HepG2 (cell line): ENCODE results near the gene GAN. TPM values are rescaled to one million over a fixed set of nuclear protein-coding genes. Genes with fewer than 3 reads are reported as not detected.

Experiments
- ATAC-seq: fragments of 200-7000 bp; cut with Tn5 transposase; 3 replicates; pipeline ENCODE4 v1.9.1; 2020; ENCODE audit warnings: mild to moderate bottlenecking, moderate library complexity
- BruUV-seq: library from RNA; stranded (reverse); fragments of 400-500 nt; replicated peaks from 2 replicates; lab custom pipeline; 2021; lab: Mats Ljungman, UMichigan
- CTCF ChIA-PET: fragments of 300-600 bp; formaldehyde crosslinking; extraction: SDS; loops from one replicate; lab custom pipeline; 2021; ENCODE audit warnings: low total read pairs, inconsistent platforms, low intra/inter-chr PET ratio; lab: Yijun Ruan, JAX
- POLR2A ChIA-PET: fragments of 350-600 bp; sonication (Branson Sonifier 250); formaldehyde crosslinking; loops from one replicate; lab custom pipeline; 2020; ENCODE audit warnings: antibody characterized with exemption, inconsistent platforms; lab: Yijun Ruan, JAX
- DNase-seq: peaks from one replicate; pipeline ENCODE4 v3.0.0-alpha.2; 2015; ENCODE audit warnings: low spot score
- FAIRE-seq: peaks from 3 replicates; lab custom pipeline; 2011; peaks lifted over from hg19 to GRCh38; lab: Jason Lieb, UNC
- H2AFZ ChIP-seq: one replicate; pipeline ENCODE4 v1.6.1; 2011; ENCODE audit warnings: low read length, inconsistent platforms
- H3K27ac ChIP-seq: fragments of 300-600 bp; 3 replicates; pipeline ENCODE4 v1.8.0; 2011; ENCODE audit warnings: mixed run types, mild to moderate bottlenecking, mixed read lengths, low read length, inconsistent platforms; ENCODE audit not compliant: insufficient read depth; ENCODE audit errors: extremely low read length
- H3K27me3 ChIP-seq, 2 experiments: fragments of 200-600 bp in 1 of 2; 2 replicates in 1 of 2; 3 replicates in 1 of 2; pipeline versions ENCODE4 v1.6.0 to v1.8.0; 2011; ENCODE audit warnings: low read length in 2 of 2, mild to moderate bottlenecking in 2 of 2, moderate library complexity in 2 of 2, inconsistent platforms in 1 of 2; ENCODE audit not compliant: insufficient read depth in 2 of 2, control insufficient read depth in 1 of 2
- H3K36me3 ChIP-seq, 2 experiments: fragments of 200-600 bp in 1 of 2; replicated peaks in 1 of 2; 2 replicates in 1 of 2; 3 replicates in 1 of 2; pipeline versions ENCODE4 v1.5.1 to v1.8.0; 2011; ENCODE audit warnings: low read length in 2 of 2, inconsistent platforms in 1 of 2; ENCODE audit not compliant: insufficient read depth in 2 of 2, control insufficient read depth in 1 of 2
- H3K4me1 ChIP-seq: 2 replicates; pipeline ENCODE4 v1.5.1; 2012; ENCODE audit warnings: low read length, inconsistent platforms; ENCODE audit not compliant: insufficient read depth
- H3K4me2 ChIP-seq: 2 replicates; pipeline ENCODE4 v1.6.0; 2011; ENCODE audit warnings: low read depth, low read length, inconsistent platforms
- H3K4me3 ChIP-seq, 3 experiments: fragments of 200-600 bp in 1 of 3; sonication (generic), shearing (Covaris generic) in 1 of 3; replicated peaks in 1 of 3; 2 replicates each; pipeline ENCODE4 v1.5.1; 2011 to 2016; ENCODE audit warnings: low read length in 3 of 3, inconsistent platforms in 2 of 3, low read depth in 2 of 3, mild to moderate bottlenecking in 2 of 3, control low read depth in 1 of 3, mixed read lengths in 1 of 3; ENCODE audit not compliant: insufficient read depth in 1 of 3
- H3K79me2 ChIP-seq: one replicate; pipeline ENCODE4 v1.6.1; 2011; ENCODE audit warnings: low read length, inconsistent platforms; ENCODE audit not compliant: insufficient read depth
- H3K9ac ChIP-seq: 2 replicates; pipeline ENCODE4 v1.6.0; 2011; ENCODE audit warnings: mild to moderate bottlenecking, low read depth, low read length, inconsistent platforms; ENCODE audit not compliant: insufficient read depth
- H3K9me3 ChIP-seq: 2 replicates; pipeline ENCODE4 v1.5.1; 2012; ENCODE audit warnings: mild to moderate bottlenecking, low read length
- H4K20me1 ChIP-seq: 2 replicates; pipeline ENCODE4 v1.6.0; 2011; ENCODE audit warnings: inconsistent platforms, mild to moderate bottlenecking, low read length, moderate library complexity; ENCODE audit not compliant: insufficient read depth
- CAMTA2 ChIP-seq: sonication (generic); formaldehyde crosslinking; IDR thresholded peaks from 2 replicates; pipeline ENCODE4 v1.4.0; 2020; ENCODE audit warnings: mild to moderate bottlenecking, missing genetic modification reagents, borderline replicate concordance
- GATAD1 ChIP-seq: IDR thresholded peaks from 2 replicates; pipeline ENCODE4 v1.6.1; 2016; ENCODE audit warnings: missing genetic modification reagents, missing compliant biosample characterization
- KDM4B ChIP-seq: sonication (generic); formaldehyde crosslinking; IDR thresholded peaks from 2 replicates; pipeline ENCODE4 v1.4.0; 2020; ENCODE audit warnings: missing genetic modification reagents
- KLF9 ChIP-seq: IDR thresholded peaks from 2 replicates; pipeline ENCODE4 v1.6.1; 2016; ENCODE audit warnings: low read depth
- SP140L ChIP-seq: sonication (generic); formaldehyde crosslinking; IDR thresholded peaks from 2 replicates; pipeline ENCODE4 v1.4.0; 2020; ENCODE audit warnings: missing genetic modification reagents, borderline replicate concordance
- ZNF33A ChIP-seq: sonication (generic); formaldehyde crosslinking; IDR thresholded peaks from 2 replicates; pipeline ENCODE4 v1.5.1; 2020; ENCODE audit warnings: missing genetic modification reagents, mild to moderate bottlenecking, moderate library complexity, borderline replicate concordance
- ZNF446 ChIP-seq: sonication (generic); formaldehyde crosslinking; IDR thresholded peaks from 2 replicates; pipeline ENCODE4 v1.5.0; 2020; ENCODE audit warnings: mild to moderate bottlenecking, missing genetic modification reagents
- ZNF484 ChIP-seq: sonication (generic); formaldehyde crosslinking; IDR thresholded peaks from 2 replicates; pipeline ENCODE4 v1.5.1; 2020; ENCODE audit warnings: mild to moderate bottlenecking, low read depth, missing genetic modification reagents, borderline replicate concordance
- ZNF556 ChIP-seq: sonication (generic); formaldehyde crosslinking; IDR thresholded peaks from 2 replicates; pipeline ENCODE4 v1.4.0; 2020; ENCODE audit warnings: mild to moderate bottlenecking, missing genetic modification reagents, borderline replicate concordance
- ZNF563 ChIP-seq: sonication (generic); formaldehyde crosslinking; IDR thresholded peaks from 2 replicates; pipeline ENCODE4 v1.8.0; 2022; ENCODE audit warnings: mild to moderate bottlenecking, moderate library complexity, missing genetic modification reagents
- WGBS: methylation state at CpG from one replicate; pipeline ENCODE4 v1.1.6; 2017; ENCODE audit warnings: low lambda C conversion rate; 5-methylcytosine and 5-hydroxymethylcytosine counted together
- in situ Hi-C: cut with HindIII; loops from 2 replicates; pipeline ENCODE4 v1.10.0; 2017; ENCODE audit warnings: low pct_unique_long_range_greater_than_20kb; ENCODE audit not compliant: extremely low pct_ligation_motif_present
- intact Hi-C: fragments of 100-400 bp; cut with micrococcal nuclease; formaldehyde crosslinking; loops from one replicate; pipeline ENCODE4 v1.10.0; 2022; ENCODE audit not compliant: unreplicated experiment
- polyA plus RNA-seq, 8 experiments: library from polyadenylated mRNA; depleted of rRNA in 3 of 8; stranded (reverse) in 7 of 8; unstranded in 1 of 8; fragments of >200 nt; fragmentation: Illumina TruSeq in 4 of 8; extraction: Trizol in 4 of 8; gene quantifications; 2 replicates each; pipeline versions ENCODE4 v1.2.1 to v1.2.3, GENCODE V29; 2011 to 2016; ENCODE audit warnings: low read depth in 4 of 8, missing spikeins in 1 of 8, mixed read lengths in 1 of 8; ENCODE audit not compliant: insufficient read depth in 1 of 8
- total RNA-seq, 5 experiments: library from RNA; depleted of rRNA; stranded (reverse); fragments of >200 nt; fragmentation: Illumina TruSeq; extraction: Trizol; gene quantifications; 2 replicates each; pipeline ENCODE4 v1.2.3, GENCODE V29; 2016; ENCODE audit warnings: low read depth in 1 of 5
- TF ChIP-seq, protein P1 (sequence below): IDR thresholded peaks from 2 replicates; pipeline ENCODE4 v1.6.1; 2016; ENCODE audit warnings: missing compliant biosample characterization, missing genetic modification reagents, borderline replicate concordance
- TF ChIP-seq, protein P2 (sequence below): sonication (generic); formaldehyde crosslinking; IDR thresholded peaks from 2 replicates; pipeline ENCODE4 v1.4.0; 2020; ENCODE audit warnings: missing genetic modification reagents, borderline replicate concordance
- TF ChIP-seq, protein P3 (sequence below): sonication (generic); formaldehyde crosslinking; IDR thresholded peaks from 2 replicates; pipeline ENCODE4 v1.8.1; 2023; ENCODE audit warnings: missing genetic modification reagents, inconsistent platforms, borderline replicate concordance

Gene GAN
- total and polyA plus RNA-seq, 2 of the 13 experiments (the other 11 are each of a cell fraction or from before 2014, with no cell fraction given): 4.3 to 11.0 TPM

DNA sequence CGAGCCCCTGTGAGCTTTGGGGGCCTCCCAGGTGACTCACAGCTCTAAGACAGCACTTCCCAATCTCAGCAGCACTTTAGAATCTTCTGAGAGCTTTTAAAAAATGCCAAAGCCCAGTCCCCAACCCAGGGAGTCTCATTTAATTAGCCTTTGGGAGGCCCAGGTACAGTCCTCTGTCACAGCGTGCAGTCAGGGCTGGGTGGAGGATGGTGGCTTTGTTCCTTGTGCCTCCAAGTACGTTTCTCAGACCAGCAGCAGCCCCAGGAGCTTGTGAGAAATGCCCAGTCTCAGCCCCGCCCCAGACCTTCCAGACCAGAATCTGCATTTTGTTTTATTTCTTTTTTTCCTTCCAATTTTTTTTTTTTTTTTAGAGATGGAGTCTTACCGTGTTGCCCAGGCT is 102.4 kb downstream of the GAN start:
- intact Hi-C loops: no loop called here

DNA sequence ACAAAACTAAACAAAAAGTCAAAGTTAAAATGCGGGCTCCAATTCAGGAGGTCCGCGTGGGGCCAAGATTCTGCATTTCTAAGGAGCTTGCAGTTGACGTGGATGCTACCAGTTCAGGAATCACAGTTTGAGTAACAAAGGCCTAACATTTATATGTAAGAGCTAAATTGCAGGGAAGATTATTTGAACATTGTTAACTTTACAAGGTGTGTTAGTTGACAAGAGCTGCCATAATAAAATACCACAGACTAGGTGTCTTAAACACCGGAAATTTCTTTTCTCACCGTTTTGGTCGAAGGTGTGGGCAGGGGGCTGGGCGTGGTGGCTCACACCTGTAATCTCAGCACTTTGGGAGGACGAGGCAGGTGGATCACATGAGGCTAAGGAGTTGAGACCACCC is 105.0 kb downstream of the GAN start:
- Histone ChIP-seq H3K9ac (no peak overlapping the region), H4K20me1 (no peaks in the 10 kb centered on the region), H3K4me2 (no peak overlapping the region), H3K4me1 (peaks cover 4% of the 10 kb centered on the region; the same call in 1 of the 2 replicates), H3K79me2 (no peaks in the 10 kb centered on the region), H2AFZ (no peak overlapping the region), H3K9me3 (no peaks in the 10 kb centered on the region), H3K27me3 (peaks cover 2 to 31% of the 10 kb centered on the region in 2 experiments; a peak in 4 of 5 replicates), H3K4me3 (no peak overlapping the region), H3K27ac (no peak overlapping the region), H3K36me3 (no peaks in the 10 kb centered on the region)
- in situ Hi-C loops: no loop called here
- FAIRE-seq: no peak
- no peak for ATAC-seq
- ChIA-PET POLR2A (interaction anchor here (1.3 kb wide), 1 partner anchor 10 kb away, joined by 3 read pairs; no protein-coding TSS in a partner anchor), CTCF (no interaction called here)
- intact Hi-C loops: no loop called here
- no TSS peak for BruUV-seq
- no peak for DNase-seq
- WGBS: 67% methylated on average over 9 of the region's 9 CpGs
- TF ChIP-seq CAMTA2 (CRISPR knock-in tag) (no peak), KLF9 (no peak), ZNF446 (CRISPR knock-in tag) (no peak), ZNF563 (CRISPR knock-in tag) (no peak), SP140L (no peak), GATAD1 (CRISPR knock-in tag) (no peak), KDM4B (CRISPR knock-in tag) (no peak), ZNF484 (CRISPR knock-in tag) (no peak)
- TF ChIP-seq, protein P1, sequence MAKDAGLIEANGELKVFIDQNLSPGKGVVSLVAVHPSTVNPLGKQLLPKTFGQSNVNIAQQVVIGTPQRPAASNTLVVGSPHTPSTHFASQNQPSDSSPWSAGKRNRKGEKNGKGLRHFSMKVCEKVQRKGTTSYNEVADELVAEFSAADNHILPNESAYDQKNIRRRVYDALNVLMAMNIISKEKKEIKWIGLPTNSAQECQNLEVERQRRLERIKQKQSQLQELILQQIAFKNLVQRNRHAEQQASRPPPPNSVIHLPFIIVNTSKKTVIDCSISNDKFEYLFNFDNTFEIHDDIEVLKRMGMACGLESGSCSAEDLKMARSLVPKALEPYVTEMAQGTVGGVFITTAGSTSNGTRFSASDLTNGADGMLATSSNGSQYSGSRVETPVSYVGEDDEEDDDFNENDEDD (CRISPR knock-in tag): no peak
- TF ChIP-seq, protein P2, sequence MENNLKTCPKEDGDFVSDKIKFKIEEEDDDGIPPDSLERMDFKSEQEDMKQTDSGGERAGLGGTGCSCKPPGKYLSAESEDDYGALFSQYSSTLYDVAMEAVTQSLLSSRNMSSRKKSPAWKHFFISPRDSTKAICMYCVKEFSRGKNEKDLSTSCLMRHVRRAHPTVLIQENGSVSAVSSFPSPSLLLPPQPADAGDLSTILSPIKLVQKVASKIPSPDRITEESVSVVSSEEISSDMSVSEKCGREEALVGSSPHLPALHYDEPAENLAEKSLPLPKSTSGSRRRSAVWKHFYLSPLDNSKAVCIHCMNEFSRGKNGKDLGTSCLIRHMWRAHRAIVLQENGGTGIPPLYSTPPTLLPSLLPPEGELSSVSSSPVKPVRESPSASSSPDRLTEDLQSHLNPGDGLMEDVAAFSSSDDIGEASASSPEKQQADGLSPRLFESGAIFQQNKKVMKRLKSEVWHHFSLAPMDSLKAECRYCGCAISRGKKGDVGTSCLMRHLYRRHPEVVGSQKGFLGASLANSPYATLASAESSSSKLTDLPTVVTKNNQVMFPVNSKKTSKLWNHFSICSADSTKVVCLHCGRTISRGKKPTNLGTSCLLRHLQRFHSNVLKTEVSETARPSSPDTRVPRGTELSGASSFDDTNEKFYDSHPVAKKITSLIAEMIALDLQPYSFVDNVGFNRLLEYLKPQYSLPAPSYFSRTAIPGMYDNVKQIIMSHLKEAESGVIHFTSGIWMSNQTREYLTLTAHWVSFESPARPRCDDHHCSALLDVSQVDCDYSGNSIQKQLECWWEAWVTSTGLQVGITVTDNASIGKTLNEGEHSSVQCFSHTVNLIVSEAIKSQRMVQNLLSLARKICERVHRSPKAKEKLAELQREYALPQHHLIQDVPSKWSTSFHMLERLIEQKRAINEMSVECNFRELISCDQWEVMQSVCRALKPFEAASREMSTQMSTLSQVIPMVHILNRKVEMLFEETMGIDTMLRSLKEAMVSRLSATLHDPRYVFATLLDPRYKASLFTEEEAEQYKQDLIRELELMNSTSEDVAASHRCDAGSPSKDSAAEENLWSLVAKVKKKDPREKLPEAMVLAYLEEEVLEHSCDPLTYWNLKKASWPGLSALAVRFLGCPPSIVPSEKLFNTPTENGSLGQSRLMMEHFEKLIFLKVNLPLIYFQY: no peak
- TF ChIP-seq, protein P3, sequence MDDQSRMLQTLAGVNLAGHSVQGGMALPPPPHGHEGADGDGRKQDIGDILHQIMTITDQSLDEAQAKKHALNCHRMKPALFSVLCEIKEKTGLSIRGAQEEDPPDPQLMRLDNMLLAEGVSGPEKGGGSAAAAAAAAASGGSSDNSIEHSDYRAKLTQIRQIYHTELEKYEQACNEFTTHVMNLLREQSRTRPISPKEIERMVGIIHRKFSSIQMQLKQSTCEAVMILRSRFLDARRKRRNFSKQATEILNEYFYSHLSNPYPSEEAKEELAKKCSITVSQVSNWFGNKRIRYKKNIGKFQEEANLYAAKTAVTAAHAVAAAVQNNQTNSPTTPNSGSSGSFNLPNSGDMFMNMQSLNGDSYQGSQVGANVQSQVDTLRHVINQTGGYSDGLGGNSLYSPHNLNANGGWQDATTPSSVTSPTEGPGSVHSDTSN: no peak

More for the DNA sequence above, 102.4 kb downstream of the GAN start:
- peaks cover 2 to 43% of the 10 kb centered on the region in 2 experiments; a peak in 4 of 5 replicates for H3K27me3 ChIP-seq
- WGBS: 50% methylated on average over 4 of the region's 5 CpGs
- H3K4me2 ChIP-seq: no peak overlapping the region
- H4K20me1 ChIP-seq: no peaks in the 10 kb centered on the region
- TF ChIP-seq ZNF556 (no peak), ZNF33A (CRISPR knock-in tag) (peak; percentile 19; the same call in 1 of the 2 replicates)
- no peak overlapping the region for H3K9ac ChIP-seq
- H3K4me1 ChIP-seq: peaks cover 8% of the 10 kb centered on the region; the same call in 1 of the 2 replicates
- no peak overlapping the region for H3K27ac ChIP-seq
- no peak overlapping the region for H3K4me3 ChIP-seq
- H2AFZ ChIP-seq: no peak overlapping the region
- in situ Hi-C loops: no loop called here
- BruUV-seq: no TSS peak
- ChIA-PET POLR2A (no interaction called here), CTCF (no interaction called here)
- no peaks in the 10 kb centered on the region for H3K79me2 ChIP-seq
- ATAC-seq (no peak), FAIRE-seq (no peak), DNase-seq (no peak)
- H3K9me3 ChIP-seq: no peaks in the 10 kb centered on the region
- H3K36me3 ChIP-seq: no peaks in the 10 kb centered on the region
